ENCODE data around the gene CENPK. TPM values are rescaled to one million over a fixed set of nuclear protein-coding genes. Genes with fewer than 3 reads are reported as not detected.

Gene CENPK
- total RNA-seq, 1 donor, result 11.9 TPM

DNA sequence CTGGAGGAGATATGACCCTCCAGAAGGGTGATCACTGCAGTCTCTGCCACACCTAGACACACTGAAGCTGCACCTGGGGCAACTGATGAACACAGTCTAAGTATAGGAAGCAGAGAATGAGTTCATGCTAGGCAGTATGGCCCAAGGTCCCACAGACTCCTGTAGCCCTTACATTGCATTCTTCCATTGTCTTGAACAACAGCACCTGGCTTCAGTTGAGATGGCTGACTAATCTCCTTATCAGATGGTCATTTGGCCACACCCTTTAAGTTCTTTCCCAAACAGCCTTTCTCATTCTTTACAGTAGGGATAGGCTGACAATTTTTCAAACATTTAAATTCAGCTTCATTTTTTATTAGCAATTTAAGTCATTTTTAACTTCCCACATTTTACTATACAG lies 23.1 kb downstream of the CENPK start:
- H3K4me2 ChIP-seq (ENCODE audit: insufficient read depth, low read length), result no peak overlapping the region
- H3K9me3 ChIP-seq (ENCODE audit: low read depth, low read length), result no peaks in the 10 kb centered on the region
- H3K4me3 ChIP-seq (ENCODE audit: insufficient read depth, low read length), result no peak overlapping the region
- H3K27me3 ChIP-seq (ENCODE audit: insufficient read depth, low read length), result no peaks in the 10 kb centered on the region
- H3K36me3 ChIP-seq (ENCODE audit: insufficient read depth, low read length), result peaks cover 16% of the 10 kb centered on the region
- H4K20me1 ChIP-seq (ENCODE audit: insufficient read depth, low read length), result no peaks in the 10 kb centered on the region
- TF ChIP-seq, protein P1, sequence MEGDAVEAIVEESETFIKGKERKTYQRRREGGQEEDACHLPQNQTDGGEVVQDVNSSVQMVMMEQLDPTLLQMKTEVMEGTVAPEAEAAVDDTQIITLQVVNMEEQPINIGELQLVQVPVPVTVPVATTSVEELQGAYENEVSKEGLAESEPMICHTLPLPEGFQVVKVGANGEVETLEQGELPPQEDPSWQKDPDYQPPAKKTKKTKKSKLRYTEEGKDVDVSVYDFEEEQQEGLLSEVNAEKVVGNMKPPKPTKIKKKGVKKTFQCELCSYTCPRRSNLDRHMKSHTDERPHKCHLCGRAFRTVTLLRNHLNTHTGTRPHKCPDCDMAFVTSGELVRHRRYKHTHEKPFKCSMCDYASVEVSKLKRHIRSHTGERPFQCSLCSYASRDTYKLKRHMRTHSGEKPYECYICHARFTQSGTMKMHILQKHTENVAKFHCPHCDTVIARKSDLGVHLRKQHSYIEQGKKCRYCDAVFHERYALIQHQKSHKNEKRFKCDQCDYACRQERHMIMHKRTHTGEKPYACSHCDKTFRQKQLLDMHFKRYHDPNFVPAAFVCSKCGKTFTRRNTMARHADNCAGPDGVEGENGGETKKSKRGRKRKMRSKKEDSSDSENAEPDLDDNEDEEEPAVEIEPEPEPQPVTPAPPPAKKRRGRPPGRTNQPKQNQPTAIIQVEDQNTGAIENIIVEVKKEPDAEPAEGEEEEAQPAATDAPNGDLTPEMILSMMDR (IDR thresholded peaks at IDR 0.05; ENCODE audit: extremely low read depth, low read depth, low read length), result no peak
- H3K27ac ChIP-seq (ENCODE audit: low read depth, low read length), result no peak overlapping the region
- no peak overlapping the region for H2AFZ ChIP-seq (ENCODE audit: low read length)
- DNase-seq (ENCODE audit: insufficient read length, low spot score, missing footprints), result peak; percentile 34
- H3K79me2 ChIP-seq (ENCODE audit: insufficient read depth, low read length), result no peaks in the 10 kb centered on the region
- no peaks in the 10 kb centered on the region for H3K4me1 ChIP-seq (ENCODE audit: insufficient read depth, low read length)

DNA sequence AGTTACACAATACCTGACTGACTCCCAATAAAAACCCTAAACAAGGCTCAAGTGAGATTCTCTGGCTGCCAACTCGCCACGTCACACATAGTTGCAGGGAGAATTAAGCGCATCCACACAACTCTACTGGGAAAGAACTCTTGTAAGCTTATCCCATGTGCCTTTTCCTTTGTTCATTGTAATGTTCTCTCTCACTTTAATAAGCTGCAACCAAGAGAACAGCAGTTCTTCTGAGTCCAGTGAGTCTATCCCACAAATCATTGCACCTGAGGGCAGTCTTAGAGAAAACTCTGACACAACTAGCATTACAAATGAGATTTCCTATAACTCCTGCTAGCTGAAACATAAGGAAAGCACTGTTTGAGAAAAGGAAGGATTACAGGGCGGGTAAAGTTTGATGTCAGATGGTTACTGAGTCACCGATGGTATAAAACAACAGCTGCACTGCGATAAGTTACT lies 27.4 kb downstream of the CENPK start:
- H3K36me3 ChIP-seq (ENCODE audit: insufficient read depth, low read length), result no peaks in the 10 kb centered on the region
- H3K4me2 ChIP-seq (ENCODE audit: insufficient read depth, low read length), result no peak overlapping the region
- no peak overlapping the region for H3K4me3 ChIP-seq (ENCODE audit: insufficient read depth, low read length)
- H3K79me2 ChIP-seq (ENCODE audit: insufficient read depth, low read length), result no peaks in the 10 kb centered on the region
- H2AFZ ChIP-seq (ENCODE audit: low read length), result peak overlapping the region; percentile 67
- H3K4me1 ChIP-seq (ENCODE audit: insufficient read depth, low read length), result no peaks in the 10 kb centered on the region
- H3K9me3 ChIP-seq (ENCODE audit: low read depth, low read length), result no peaks in the 10 kb centered on the region
- no peaks in the 10 kb centered on the region for H3K27me3 ChIP-seq (ENCODE audit: insufficient read depth, low read length)
- H3K27ac ChIP-seq (ENCODE audit: low read depth, low read length), result no peak overlapping the region
- TF ChIP-seq, protein P1 (IDR thresholded peaks at IDR 0.05; ENCODE audit: extremely low read depth, low read depth, low read length), result no peak
- H4K20me1 ChIP-seq (ENCODE audit: insufficient read depth, low read length), result no peaks in the 10 kb centered on the region
- no peak for DNase-seq (ENCODE audit: insufficient read length, low spot score, missing footprints)

DNA sequence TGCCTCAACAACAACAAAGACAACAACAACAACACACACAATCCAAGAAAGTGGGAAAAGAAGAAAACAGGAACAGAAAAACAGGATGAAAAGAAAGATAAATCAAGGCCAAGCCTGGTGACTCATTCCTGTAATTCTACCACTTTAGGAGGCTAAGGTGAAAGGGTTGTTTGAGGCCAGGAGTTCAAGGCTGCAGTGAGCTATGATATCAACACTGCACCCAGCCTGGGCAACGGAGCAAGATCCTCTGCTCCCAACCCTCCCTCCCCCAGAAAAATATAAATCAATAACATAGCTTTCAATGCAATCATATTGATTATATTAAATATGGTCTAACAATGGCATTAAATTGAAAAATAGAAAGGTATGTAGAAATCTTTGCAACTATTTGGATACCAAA lies 32.1 kb downstream of the CENPK start:
- TF ChIP-seq, protein P1 (IDR thresholded peaks at IDR 0.05; ENCODE audit: extremely low read depth, low read depth, low read length), result no peak
- no peak overlapping the region for H3K27ac ChIP-seq (ENCODE audit: low read depth, low read length)
- H3K9me3 ChIP-seq (ENCODE audit: low read depth, low read length), result no peaks in the 10 kb centered on the region
- no peak overlapping the region for H2AFZ ChIP-seq (ENCODE audit: low read length)
- no peak overlapping the region for H3K4me2 ChIP-seq (ENCODE audit: insufficient read depth, low read length)
- H3K36me3 ChIP-seq (ENCODE audit: insufficient read depth, low read length), result no peaks in the 10 kb centered on the region
- no peaks in the 10 kb centered on the region for H3K27me3 ChIP-seq (ENCODE audit: insufficient read depth, low read length)
- no peaks in the 10 kb centered on the region for H4K20me1 ChIP-seq (ENCODE audit: insufficient read depth, low read length)
- H3K79me2 ChIP-seq (ENCODE audit: insufficient read depth, low read length), result no peaks in the 10 kb centered on the region
- DNase-seq (ENCODE audit: insufficient read length, low spot score, missing footprints), result peak; percentile 50
- H3K4me1 ChIP-seq (ENCODE audit: insufficient read depth, low read length), result no peaks in the 10 kb centered on the region
- H3K4me3 ChIP-seq (ENCODE audit: insufficient read depth, low read length), result no peak overlapping the region

DNA sequence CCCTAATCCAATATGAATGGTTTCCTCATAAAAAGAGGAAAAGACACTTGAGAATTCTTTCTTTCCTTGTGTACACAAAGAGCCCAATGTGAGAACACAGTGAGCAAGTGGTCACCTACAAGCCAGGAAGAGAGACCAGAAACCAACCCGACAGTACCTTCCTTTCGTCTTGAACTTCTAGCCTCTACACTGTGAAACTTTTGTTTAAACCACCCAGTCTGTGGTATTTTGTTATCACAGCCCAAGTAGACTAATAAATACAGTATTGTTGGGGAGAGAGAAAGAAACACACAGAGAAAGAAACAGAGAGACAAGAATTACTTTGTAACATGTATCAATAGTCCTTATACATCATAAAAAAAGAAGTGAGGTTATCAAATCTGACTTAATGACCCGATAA lies 37.2 kb downstream of the CENPK start:
- Histone ChIP-seq H3K4me3 (ENCODE audit: insufficient read depth, low read length) (no peak overlapping the region), H3K4me2 (ENCODE audit: insufficient read depth, low read length) (no peak overlapping the region), H2AFZ (ENCODE audit: low read length) (peak overlapping the region; percentile 49), H3K79me2 (ENCODE audit: insufficient read depth, low read length) (no peaks in the 10 kb centered on the region), H3K4me1 (ENCODE audit: insufficient read depth, low read length) (no peaks in the 10 kb centered on the region), H3K27me3 (ENCODE audit: insufficient read depth, low read length) (no peaks in the 10 kb centered on the region), H3K36me3 (ENCODE audit: insufficient read depth, low read length) (peaks cover 3% of the 10 kb centered on the region), H3K9me3 (ENCODE audit: low read depth, low read length) (no peaks in the 10 kb centered on the region), H3K27ac (ENCODE audit: low read depth, low read length) (no peak overlapping the region), H4K20me1 (ENCODE audit: insufficient read depth, low read length) (no peaks in the 10 kb centered on the region)
- TF ChIP-seq, protein P1 (IDR thresholded peaks at IDR 0.05; ENCODE audit: extremely low read depth, low read depth, low read length), result no peak
- DNase-seq (ENCODE audit: insufficient read length, low spot score, missing footprints), result no peak
